Astrocyte of the hippocampus (primary cell): ENCODE measurements around the gene SLC1A3.

Experiments used
- DNase-seq: peaks from one replicate; pipeline ENCODE4 v3.0.0; 2011; ENCODE audit warnings: low read depth, low spot score

The SLC1A3 gene

GRCh38 chr5:36599986-36600779, 6.2 kb upstream of the SLC1A3 start:
- peak; percentile 38 for DNase-seq

GRCh38 chr5:36600917-36601527, 5.4 kb upstream of the SLC1A3 start:
- DNase-seq, result peak; percentile 49

GRCh38 chr5:36602704-36603321, 3.6 kb upstream of the SLC1A3 start:
- DNase-seq, result no peak

GRCh38 chr5:36605241-36605640, 1.2 kb upstream of the SLC1A3 start:
- DNase-seq, result no peak

GRCh38 chr5:36606036-36606427, 374 bp upstream of the SLC1A3 start:
- DNase-seq, result no peak

GRCh38 chr5:36607114-36607571, 737 bp downstream of the SLC1A3 start:
- peak; percentile 70 for DNase-seq

GRCh38 chr5:36607838-36608783, 1.7 kb downstream of the SLC1A3 start:
- DNase-seq, result peak; percentile 79

GRCh38 chr5:36610621-36611020, 4.2 kb downstream of the SLC1A3 start:
- no peak for DNase-seq

- DNase-seq, result peak; percentile 37
These were observed 5.3 kb downstream of the SLC1A3 start for GRCh38 chr5:36611520-36612274.

GRCh38 chr5:36613241-36613640, 6.8 kb downstream of the SLC1A3 start:
- DNase-seq, result no peak

- DNase-seq, result no peak
These were observed 7.6 kb downstream of the SLC1A3 start for GRCh38 chr5:36613771-36614656.

- peak; percentile 56 for DNase-seq
These were observed 8.4 kb downstream of the SLC1A3 start for GRCh38 chr5:36614657-36615308.

- DNase-seq, result no peak
These were observed 12.7 kb downstream of the SLC1A3 start for GRCh38 chr5:36619012-36619635.

GRCh38 chr5:36621985-36622384, 15.6 kb downstream of the SLC1A3 start:
- no peak for DNase-seq

GRCh38 chr5:36623832-36624231, 17.4 kb downstream of the SLC1A3 start:
- no peak for DNase-seq

- DNase-seq, result peak; percentile 39
These were observed 17.9 kb downstream of the SLC1A3 start for GRCh38 chr5:36624277-36624676.

- DNase-seq, result no peak
These were observed 22.3 kb downstream of the SLC1A3 start for GRCh38 chr5:36628695-36629094.

- no peak for DNase-seq
These were observed 23.3 kb downstream of the SLC1A3 start for GRCh38 chr5:36629729-36630128.
